HepG2 (cell line): ENCODE data around the gene KATNB1. TPM values are rescaled to one million over a fixed set of nuclear protein-coding genes. Genes with fewer than 3 reads are reported as not detected.

Experiments used
- ATAC-seq: fragments of 200-7000 bp; cut with Tn5 transposase; 3 replicates; pipeline ENCODE4 v1.9.1; 2020; ENCODE audit warnings: mild to moderate bottlenecking, moderate library complexity
- BruUV-seq: library from RNA; stranded (reverse); fragments of 400-500 nt; replicated peaks from 2 replicates; lab custom pipeline; 2021; lab: Mats Ljungman, UMichigan
- CTCF ChIA-PET: fragments of 300-600 bp; formaldehyde crosslinking; extraction: SDS; loops from one replicate; lab custom pipeline; 2021; ENCODE audit warnings: low total read pairs, inconsistent platforms, low intra/inter-chr PET ratio; lab: Yijun Ruan, JAX
- POLR2A ChIA-PET: fragments of 350-600 bp; sonication (Branson Sonifier 250); formaldehyde crosslinking; loops from one replicate; lab custom pipeline; 2020; ENCODE audit warnings: antibody characterized with exemption, inconsistent platforms; lab: Yijun Ruan, JAX
- DNase-seq: peaks from one replicate; pipeline ENCODE4 v3.0.0-alpha.2; 2015; ENCODE audit warnings: low spot score
- FAIRE-seq: peaks from 3 replicates; lab custom pipeline; 2011; peaks lifted over from hg19 to GRCh38; lab: Jason Lieb, UNC
- H2AFZ ChIP-seq: one replicate; pipeline ENCODE4 v1.6.1; 2011; ENCODE audit warnings: low read length, inconsistent platforms
- H3K27ac ChIP-seq: fragments of 300-600 bp; 3 replicates; pipeline ENCODE4 v1.8.0; 2011; ENCODE audit warnings: mixed run types, mild to moderate bottlenecking, mixed read lengths, low read length, inconsistent platforms; ENCODE audit not compliant: insufficient read depth; ENCODE audit errors: extremely low read length
- H3K27me3 ChIP-seq, 2 experiments: fragments of 200-600 bp in 1 of 2; 2 replicates in 1 of 2; 3 replicates in 1 of 2; pipeline versions ENCODE4 v1.6.0 to v1.8.0; 2011; ENCODE audit warnings: low read length in 2 of 2, mild to moderate bottlenecking in 2 of 2, moderate library complexity in 2 of 2, inconsistent platforms in 1 of 2; ENCODE audit not compliant: insufficient read depth in 2 of 2, control insufficient read depth in 1 of 2
- H3K36me3 ChIP-seq, 2 experiments: fragments of 200-600 bp in 1 of 2; replicated peaks in 1 of 2; 2 replicates in 1 of 2; 3 replicates in 1 of 2; pipeline versions ENCODE4 v1.5.1 to v1.8.0; 2011; ENCODE audit warnings: low read length in 2 of 2, inconsistent platforms in 1 of 2; ENCODE audit not compliant: insufficient read depth in 2 of 2, control insufficient read depth in 1 of 2
- H3K4me1 ChIP-seq: 2 replicates; pipeline ENCODE4 v1.5.1; 2012; ENCODE audit warnings: low read length, inconsistent platforms; ENCODE audit not compliant: insufficient read depth
- H3K4me2 ChIP-seq: 2 replicates; pipeline ENCODE4 v1.6.0; 2011; ENCODE audit warnings: low read depth, low read length, inconsistent platforms
- H3K4me3 ChIP-seq, 3 experiments: fragments of 200-600 bp in 1 of 3; sonication (generic), shearing (Covaris generic) in 1 of 3; replicated peaks in 1 of 3; 2 replicates each; pipeline ENCODE4 v1.5.1; 2011 to 2016; ENCODE audit warnings: low read length in 3 of 3, inconsistent platforms in 2 of 3, low read depth in 2 of 3, mild to moderate bottlenecking in 2 of 3, control low read depth in 1 of 3, mixed read lengths in 1 of 3; ENCODE audit not compliant: insufficient read depth in 1 of 3
- H3K79me2 ChIP-seq: one replicate; pipeline ENCODE4 v1.6.1; 2011; ENCODE audit warnings: low read length, inconsistent platforms; ENCODE audit not compliant: insufficient read depth
- H3K9ac ChIP-seq: 2 replicates; pipeline ENCODE4 v1.6.0; 2011; ENCODE audit warnings: mild to moderate bottlenecking, low read depth, low read length, inconsistent platforms; ENCODE audit not compliant: insufficient read depth
- H3K9me3 ChIP-seq: 2 replicates; pipeline ENCODE4 v1.5.1; 2012; ENCODE audit warnings: mild to moderate bottlenecking, low read length
- H4K20me1 ChIP-seq: 2 replicates; pipeline ENCODE4 v1.6.0; 2011; ENCODE audit warnings: inconsistent platforms, mild to moderate bottlenecking, low read length, moderate library complexity; ENCODE audit not compliant: insufficient read depth
- BCL6 ChIP-seq: IDR thresholded peaks from 2 replicates; pipeline ENCODE4 v1.6.1; 2016; ENCODE audit warnings: missing genetic modification reagents, missing compliant biosample characterization
- FOXO1 ChIP-seq: sonication (generic); formaldehyde crosslinking; IDR thresholded peaks from 2 replicates; pipeline ENCODE4 v1.4.0; 2020; ENCODE audit warnings: missing genetic modification reagents
- JUN ChIP-seq: sonication (generic); formaldehyde crosslinking; IDR thresholded peaks from 2 replicates; pipeline ENCODE4 v1.4.0; 2020; ENCODE audit warnings: mild to moderate bottlenecking, missing genetic modification reagents
- NFKBIZ ChIP-seq: IDR thresholded peaks from 2 replicates; pipeline ENCODE4 v1.6.1; 2018; ENCODE audit warnings: missing genetic modification reagents, missing compliant biosample characterization
- POGZ ChIP-seq: sonication (generic); formaldehyde crosslinking; IDR thresholded peaks from 2 replicates; pipeline ENCODE4 v1.4.0; 2020; ENCODE audit warnings: mild to moderate bottlenecking, missing genetic modification reagents
- TOE1 ChIP-seq: sonication (generic); formaldehyde crosslinking; IDR thresholded peaks from 2 replicates; pipeline ENCODE4 v1.4.0; 2020; ENCODE audit warnings: mild to moderate bottlenecking, missing genetic modification reagents
- U2AF1 ChIP-seq: fragments of 200-400 bp; formaldehyde crosslinking; optimal IDR thresholded peaks from 2 replicates; pipeline ENCODE3; 2017; ENCODE audit warnings: mild to moderate bottlenecking, low read depth, low read length
- ZNF124 ChIP-seq: sonication (generic); formaldehyde crosslinking; IDR thresholded peaks from 2 replicates; pipeline ENCODE4 v1.4.0; 2020; ENCODE audit warnings: missing genetic modification reagents
- WGBS: methylation state at CpG from one replicate; pipeline ENCODE4 v1.1.6; 2017; ENCODE audit warnings: low lambda C conversion rate; 5-methylcytosine and 5-hydroxymethylcytosine counted together
- in situ Hi-C: cut with HindIII; loops from 2 replicates; pipeline ENCODE4 v1.10.0; 2017; ENCODE audit warnings: low pct_unique_long_range_greater_than_20kb; ENCODE audit not compliant: extremely low pct_ligation_motif_present
- intact Hi-C: fragments of 100-400 bp; cut with micrococcal nuclease; formaldehyde crosslinking; loops from one replicate; pipeline ENCODE4 v1.10.0; 2022; ENCODE audit not compliant: unreplicated experiment
- polyA plus RNA-seq, 8 experiments: library from polyadenylated mRNA; depleted of rRNA in 3 of 8; stranded (reverse) in 7 of 8; unstranded in 1 of 8; fragments of >200 nt; fragmentation: Illumina TruSeq in 4 of 8; extraction: Trizol in 4 of 8; gene quantifications; 2 replicates each; pipeline versions ENCODE4 v1.2.1 to v1.2.3, GENCODE V29; 2011 to 2016; ENCODE audit warnings: low read depth in 4 of 8, missing spikeins in 1 of 8, mixed read lengths in 1 of 8; ENCODE audit not compliant: insufficient read depth in 1 of 8
- total RNA-seq, 5 experiments: library from RNA; depleted of rRNA; stranded (reverse); fragments of >200 nt; fragmentation: Illumina TruSeq; extraction: Trizol; gene quantifications; 2 replicates each; pipeline ENCODE4 v1.2.3, GENCODE V29; 2016; ENCODE audit warnings: low read depth in 1 of 5
- TF ChIP-seq, protein P1 (sequence below): sonication (generic); formaldehyde crosslinking; IDR thresholded peaks from one replicate; pipeline ENCODE4 v1.5.1; 2020; ENCODE audit warnings: mild to moderate bottlenecking, missing genetic modification reagents; ENCODE audit errors: not compliant biosample characterization
- TF ChIP-seq, protein P2 (sequence below): sonication (generic); formaldehyde crosslinking; IDR thresholded peaks from 2 replicates; pipeline ENCODE4 v1.5.1; 2020; ENCODE audit warnings: missing genetic modification reagents, mild to moderate bottlenecking, borderline replicate concordance
- TF ChIP-seq, protein P3 (sequence below): sonication (generic); formaldehyde crosslinking; IDR thresholded peaks from 2 replicates; pipeline ENCODE4 v1.4.0; 2020; ENCODE audit warnings: mild to moderate bottlenecking, missing genetic modification reagents, borderline replicate concordance

The KATNB1 gene
- total and polyA plus RNA-seq, 2 of the 13 experiments (the other 11 are each of a cell fraction or from before 2014, with no cell fraction given): 31.5 to 43.5 TPM

DNA sequence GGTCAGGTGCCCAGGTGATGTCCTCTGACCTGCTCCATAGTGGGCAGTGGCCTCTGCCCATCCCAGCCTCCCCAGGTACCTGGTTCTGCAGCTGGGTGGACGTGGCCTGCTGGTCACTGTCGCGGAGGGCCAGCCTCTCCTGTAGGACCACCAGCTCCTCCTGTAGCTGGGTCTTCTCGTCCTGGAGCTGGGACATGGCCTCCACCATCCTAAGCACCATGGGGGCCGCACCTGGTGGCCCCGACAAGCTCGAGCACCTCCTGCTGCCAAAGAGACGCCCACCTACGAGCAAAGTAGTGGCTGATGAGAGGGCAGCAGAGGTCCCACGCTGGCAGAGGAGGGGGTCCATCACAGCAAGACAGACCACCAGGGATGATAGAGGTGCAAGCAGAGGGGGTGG lies 49.8 kb downstream of the KATNB1 start:
- DNase-seq: no peak
- CTCF ChIA-PET: no interaction called here
- in situ Hi-C loops: no loop called here
- H3K4me1 ChIP-seq: peaks cover 41% of the 10 kb centered on the region
- no peak overlapping the region for H3K4me2 ChIP-seq
- H3K4me3 ChIP-seq: no peak overlapping the region
- H3K36me3 ChIP-seq: peaks cover 14 to 34% of the 10 kb centered on the region in 2 experiments
- TF ChIP-seq, protein P1, sequence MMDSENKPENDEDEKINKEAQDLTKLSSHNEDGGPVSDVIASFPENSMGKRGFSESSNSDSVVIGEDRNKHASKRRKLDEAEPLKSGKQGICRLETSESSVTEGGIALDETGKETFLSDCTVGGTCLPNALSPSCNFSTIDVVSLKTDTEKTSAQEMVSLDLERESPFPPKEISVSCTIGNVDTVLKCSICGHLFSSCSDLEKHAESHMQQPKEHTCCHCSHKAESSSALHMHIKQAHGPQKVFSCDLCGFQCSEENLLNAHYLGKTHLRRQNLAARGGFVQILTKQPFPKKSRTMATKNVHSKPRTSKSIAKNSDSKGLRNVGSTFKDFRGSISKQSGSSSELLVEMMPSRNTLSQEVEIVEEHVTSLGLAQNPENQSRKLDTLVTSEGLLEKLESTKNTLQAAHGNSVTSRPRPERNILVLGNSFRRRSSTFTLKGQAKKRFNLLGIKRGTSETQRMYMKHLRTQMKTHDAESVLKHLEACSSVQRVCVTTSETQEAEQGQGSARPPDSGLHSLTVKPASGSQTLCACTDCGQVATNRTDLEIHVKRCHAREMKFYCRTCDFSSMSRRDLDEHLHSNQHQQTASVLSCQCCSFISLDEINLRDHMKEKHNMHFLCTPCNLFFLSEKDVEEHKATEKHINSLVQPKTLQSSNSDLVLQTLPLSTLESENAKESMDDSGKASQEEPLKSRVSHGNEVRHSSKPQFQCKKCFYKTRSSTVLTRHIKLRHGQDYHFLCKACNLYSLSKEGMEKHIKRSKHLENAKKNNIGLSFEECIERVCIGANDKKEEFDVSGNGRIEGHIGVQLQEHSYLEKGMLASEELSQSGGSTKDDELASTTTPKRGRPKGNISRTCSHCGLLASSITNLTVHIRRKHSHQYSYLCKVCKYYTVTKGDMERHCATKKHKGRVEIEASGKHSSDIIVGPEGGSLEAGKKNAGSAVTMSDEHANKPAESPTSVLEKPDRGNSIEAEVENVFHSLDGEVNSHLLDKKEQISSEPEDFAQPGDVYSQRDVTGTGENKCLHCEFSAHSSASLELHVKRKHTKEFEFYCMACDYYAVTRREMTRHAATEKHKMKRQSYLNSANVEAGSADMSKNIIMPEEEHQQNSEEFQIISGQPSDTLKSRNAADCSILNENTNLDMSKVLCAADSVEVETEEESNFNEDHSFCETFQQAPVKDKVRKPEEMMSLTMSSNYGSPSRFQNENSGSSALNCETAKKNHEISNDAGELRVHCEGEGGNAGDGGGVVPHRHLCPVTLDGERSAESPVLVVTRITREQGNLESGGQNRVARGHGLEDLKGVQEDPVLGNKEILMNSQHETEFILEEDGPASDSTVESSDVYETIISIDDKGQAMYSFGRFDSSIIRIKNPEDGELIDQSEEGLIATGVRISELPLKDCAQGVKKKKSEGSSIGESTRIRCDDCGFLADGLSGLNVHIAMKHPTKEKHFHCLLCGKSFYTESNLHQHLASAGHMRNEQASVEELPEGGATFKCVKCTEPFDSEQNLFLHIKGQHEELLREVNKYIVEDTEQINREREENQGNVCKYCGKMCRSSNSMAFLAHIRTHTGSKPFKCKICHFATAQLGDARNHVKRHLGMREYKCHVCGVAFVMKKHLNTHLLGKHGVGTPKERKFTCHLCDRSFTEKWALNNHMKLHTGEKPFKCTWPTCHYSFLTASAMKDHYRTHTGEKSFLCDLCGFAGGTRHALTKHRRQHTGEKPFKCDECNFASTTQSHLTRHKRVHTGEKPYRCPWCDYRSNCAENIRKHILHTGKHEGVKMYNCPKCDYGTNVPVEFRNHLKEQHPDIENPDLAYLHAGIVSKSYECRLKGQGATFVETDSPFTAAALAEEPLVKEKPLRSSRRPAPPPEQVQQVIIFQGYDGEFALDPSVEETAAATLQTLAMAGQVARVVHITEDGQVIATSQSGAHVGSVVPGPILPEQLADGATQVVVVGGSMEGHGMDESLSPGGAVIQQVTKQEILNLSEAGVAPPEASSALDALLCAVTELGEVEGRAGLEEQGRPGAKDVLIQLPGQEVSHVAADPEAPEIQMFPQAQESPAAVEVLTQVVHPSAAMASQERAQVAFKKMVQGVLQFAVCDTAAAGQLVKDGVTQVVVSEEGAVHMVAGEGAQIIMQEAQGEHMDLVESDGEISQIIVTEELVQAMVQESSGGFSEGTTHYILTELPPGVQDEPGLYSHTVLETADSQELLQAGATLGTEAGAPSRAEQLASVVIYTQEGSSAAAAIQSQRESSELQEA (CRISPR knock-in tag): no peak
- no peak for TF ChIP-seq NFKBIZ (CRISPR knock-in tag)
- TF ChIP-seq, protein P2, sequence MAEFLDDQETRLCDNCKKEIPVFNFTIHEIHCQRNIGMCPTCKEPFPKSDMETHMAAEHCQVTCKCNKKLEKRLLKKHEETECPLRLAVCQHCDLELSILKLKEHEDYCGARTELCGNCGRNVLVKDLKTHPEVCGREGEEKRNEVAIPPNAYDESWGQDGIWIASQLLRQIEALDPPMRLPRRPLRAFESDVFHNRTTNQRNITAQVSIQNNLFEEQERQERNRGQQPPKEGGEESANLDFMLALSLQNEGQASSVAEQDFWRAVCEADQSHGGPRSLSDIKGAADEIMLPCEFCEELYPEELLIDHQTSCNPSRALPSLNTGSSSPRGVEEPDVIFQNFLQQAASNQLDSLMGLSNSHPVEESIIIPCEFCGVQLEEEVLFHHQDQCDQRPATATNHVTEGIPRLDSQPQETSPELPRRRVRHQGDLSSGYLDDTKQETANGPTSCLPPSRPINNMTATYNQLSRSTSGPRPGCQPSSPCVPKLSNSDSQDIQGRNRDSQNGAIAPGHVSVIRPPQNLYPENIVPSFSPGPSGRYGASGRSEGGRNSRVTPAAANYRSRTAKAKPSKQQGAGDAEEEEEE: no peak
- TF ChIP-seq, protein P3, sequence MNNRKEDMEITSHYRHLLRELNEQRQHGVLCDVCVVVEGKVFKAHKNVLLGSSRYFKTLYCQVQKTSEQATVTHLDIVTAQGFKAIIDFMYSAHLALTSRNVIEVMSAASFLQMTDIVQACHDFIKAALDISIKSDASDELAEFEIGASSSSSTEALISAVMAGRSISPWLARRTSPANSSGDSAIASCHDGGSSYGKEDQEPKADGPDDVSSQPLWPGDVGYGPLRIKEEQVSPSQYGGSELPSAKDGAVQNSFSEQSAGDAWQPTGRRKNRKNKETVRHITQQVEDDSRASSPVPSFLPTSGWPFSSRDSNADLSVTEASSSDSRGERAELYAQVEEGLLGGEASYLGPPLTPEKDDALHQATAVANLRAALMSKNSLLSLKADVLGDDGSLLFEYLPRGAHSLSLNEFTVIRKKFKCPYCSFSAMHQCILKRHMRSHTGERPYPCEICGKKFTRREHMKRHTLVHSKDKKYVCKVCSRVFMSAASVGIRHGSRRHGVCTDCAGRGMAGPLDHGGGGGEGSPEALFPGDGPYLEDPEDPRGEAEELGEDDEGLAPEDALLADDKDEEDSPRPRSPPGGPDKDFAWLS: no peak
- TF ChIP-seq U2AF1: no peak
- TF ChIP-seq BCL6 (CRISPR knock-in tag): no peak
- TF ChIP-seq JUN: no peak
- TF ChIP-seq ZNF124: no peak
- TF ChIP-seq FOXO1 (CRISPR knock-in tag): no peak
- TF ChIP-seq TOE1: no peak
- TF ChIP-seq POGZ (CRISPR knock-in tag): no peak
- TF ChIP-seq, all 625 proteins: peak for 0
- H3K27ac ChIP-seq: no peak overlapping the region
- POLR2A ChIA-PET: interaction anchor here (8.1 kb wide), 1 partner anchor 13 kb away, joined by 141 read pairs; the partner anchor contains the start of gene KIFC3
- intact Hi-C loops: no loop called here
- no peaks in the 10 kb centered on the region for H3K27me3 ChIP-seq
- FAIRE-seq (no peak), ATAC-seq (no peak)
- no peaks in the 10 kb centered on the region for H4K20me1 ChIP-seq
- H3K9me3 ChIP-seq: no peaks in the 10 kb centered on the region
- no TSS peak for BruUV-seq
- H2AFZ ChIP-seq: no peak overlapping the region
- H3K79me2 ChIP-seq: peaks cover 3% of the 10 kb centered on the region
- WGBS: 100% methylated on average over 6 of the region's 10 CpGs
- H3K9ac ChIP-seq: no peak overlapping the region
